Lung microvascular endothelial cell (primary cell): ENCODE results near the gene GNE. TPM values are rescaled to one million over a fixed set of nuclear protein-coding genes. Genes with fewer than 3 reads are reported as not detected.
A peak's percentile ranks its signal among the peaks of the same experiment; 100 is the strongest.

ENCODE experiments used
- DNase-seq, 2 donors: peaks; one replicate each; pipeline versions ENCODE4 v3.0.0 to v3.0.0-alpha.2; 2010; ENCODE audit warnings: low read depth in 2 of 2
- total RNA-seq: library from RNA; depleted of rRNA; stranded (reverse); fragments of >200 nt; gene quantifications from 2 replicates; pipeline ENCODE4 v1.2.1, GENCODE V29; 2014

Gene GNE
- total RNA-seq, 1 donor from 2014 or later, result 13.5 TPM

GRCh38 chr9:36169708-36170107 lies 88.5 kb downstream of the GNE start:
- DNase-seq, result no peak

GRCh38 chr9:36169166-36169565 lies 89.1 kb downstream of the GNE start, which contains the start of gene CCIN:
Gene CCIN (plus strand): TSS chr9:36169388. CDS start chr9:36169503, 115 bp downstream.
- no peak for DNase-seq

- peak; percentile 70 to 82 for DNase-seq
Measured at GRCh38 chr9:36166168-36166927, 91.9 kb downstream of the GNE start.

GRCh38 chr9:36165826-36166167 lies 92.5 kb downstream of the GNE start:
- DNase-seq, result no peak

DNA sequence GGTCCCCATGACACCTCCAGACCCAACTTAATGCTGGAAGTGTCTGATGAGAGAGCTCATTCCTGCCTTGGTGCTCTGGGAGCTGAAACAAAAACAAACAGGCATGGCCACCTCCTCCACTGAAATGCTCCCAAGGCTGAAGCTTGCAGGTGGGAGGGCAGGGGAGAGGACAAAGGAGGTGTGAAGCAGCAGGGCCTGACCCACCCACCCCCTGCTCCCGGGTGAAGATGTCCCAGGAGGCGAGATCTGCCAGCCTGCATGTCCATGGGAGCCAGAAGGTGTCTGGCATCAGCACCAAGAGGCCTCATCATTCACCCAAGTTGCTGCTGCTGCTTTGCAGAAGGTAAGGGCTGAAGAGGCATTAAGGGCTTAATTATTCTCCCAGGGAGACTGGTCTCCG lies 93.3 kb downstream of the GNE start:
- no peak for DNase-seq

Other genes starting within 250 kb of the GNE start
- 17.2 and 25.0 TPM in 2 replicates for gene RECK, start 221.5 kb downstream of the GNE start, total RNA-seq
- 42.3 and 52.2 TPM in 2 replicates for gene GLIPR2, start 121.7 kb downstream of the GNE start, total RNA-seq
- under 0.01 and 0.22 TPM in 2 replicates for gene CCIN, start 89.1 kb downstream of the GNE start, total RNA-seq
- gene CLTA, start 67.5 kb downstream of the GNE start, total RNA-seq, result 221 and 243 TPM in 2 replicates
- 17.2 and 21.0 TPM in 2 replicates for gene RNF38, start 141.8 kb upstream of the GNE start, total RNA-seq